GM23338 (cell line): Measurements from ENCODE around the gene KLK6. TPM values are rescaled to one million over a fixed set of nuclear protein-coding genes. Genes with fewer than 3 reads are reported as not detected.

Experiments used
- ATAC-seq: fragments of 200-7000 bp; cut with Tn5 transposase; 3 replicates; pipeline ENCODE4 v1.9.1; 2020
- DNase-seq: peaks from one replicate; pipeline ENCODE4 v3.0.0-alpha.2; 2015; ENCODE audit warnings: low spot score
- H2AFZ ChIP-seq: fragments of 200-600 bp; sonication (generic); 2 replicates; pipeline ENCODE4 v1.8.0; 2016; ENCODE audit warnings: antibody characterized with exemption, mild to moderate bottlenecking, moderate library complexity
- H3F3A ChIP-seq: fragments of 200-600 bp; sonication (generic); replicated peaks from 2 replicates; pipeline ENCODE4 v1.8.0; 2017; ENCODE audit warnings: antibody characterized with exemption, mixed run types, low read depth
- H3K27ac ChIP-seq: fragments of 200-600 bp; sonication (generic); 2 replicates; pipeline ENCODE4 v1.6.1; 2016; ENCODE audit warnings: low read depth
- H3K27me3 ChIP-seq: fragments of 200-600 bp; sonication (generic); 2 replicates; pipeline ENCODE4 v1.8.0; 2016; ENCODE audit warnings: mild to moderate bottlenecking, mixed run types, moderate library complexity; ENCODE audit not compliant: insufficient read depth
- H3K36me3 ChIP-seq: fragments of 200-600 bp; sonication (generic); 2 replicates; pipeline ENCODE4 v1.8.0; 2016; ENCODE audit warnings: mild to moderate bottlenecking; ENCODE audit not compliant: insufficient read depth
- H3K4me1 ChIP-seq: fragments of 200-600 bp; sonication (generic); 2 replicates; pipeline ENCODE4 v1.8.0; 2016; ENCODE audit warnings: mild to moderate bottlenecking, moderate library complexity; ENCODE audit not compliant: insufficient read depth
- H3K4me2 ChIP-seq: fragments of 200-600 bp; sonication (generic); 2 replicates; pipeline ENCODE4 v1.7.1; 2017; ENCODE audit warnings: mixed run types
- H3K4me3 ChIP-seq: fragments of 200-600 bp; sonication (generic); 2 replicates; pipeline ENCODE4 v1.6.1; 2016; ENCODE audit warnings: mixed run types
- H3K79me2 ChIP-seq: fragments of 200-600 bp; sonication (generic); replicated peaks from 2 replicates; pipeline ENCODE4 v1.8.0; 2017; ENCODE audit warnings: mild to moderate bottlenecking; ENCODE audit not compliant: insufficient read depth
- H3K9me2 ChIP-seq: fragments of 200-600 bp; sonication (generic); 2 replicates; pipeline ENCODE4 v1.8.0; 2017; ENCODE audit not compliant: insufficient read depth
- H4K20me1 ChIP-seq: fragments of 200-600 bp; sonication (generic); replicated peaks from 2 replicates; pipeline ENCODE4 v1.8.0; 2017; ENCODE audit warnings: mild to moderate bottlenecking; ENCODE audit not compliant: insufficient read depth
- H3K27ac Mint-ChIP-seq: 2 replicates; pipeline ENCODE4 v1.8.0; 2020; ENCODE audit warnings: inconsistent platforms, mild to moderate bottlenecking, moderate library complexity, mixed read lengths
- H3K27me3 Mint-ChIP-seq: 3 replicates; pipeline ENCODE4 v1.8.0; 2022; ENCODE audit warnings: low read depth, mild to moderate bottlenecking, moderate library complexity, mixed read lengths, inconsistent platforms; ENCODE audit not compliant: insufficient read depth, poor library complexity
- H3K36me3 Mint-ChIP-seq: 3 replicates; pipeline ENCODE4 v1.8.0; 2021; ENCODE audit warnings: low read depth, mild to moderate bottlenecking, inconsistent platforms, moderate library complexity, mixed read lengths
- H3K4me1 Mint-ChIP-seq: 3 replicates; pipeline ENCODE4 v1.8.0; 2020; ENCODE audit warnings: mild to moderate bottlenecking, inconsistent platforms, mixed read lengths
- H3K4me3 Mint-ChIP-seq: 3 replicates; pipeline ENCODE4 v1.8.0; 2021; ENCODE audit warnings: moderate library complexity, mild to moderate bottlenecking, inconsistent platforms, mixed read lengths
- H3K9me3 Mint-ChIP-seq: 3 replicates; pipeline ENCODE4 v1.8.0; 2020; ENCODE audit warnings: moderate library complexity, mild to moderate bottlenecking, inconsistent platforms, mixed read lengths
- CREB1 ChIP-seq: fragments of 250-450 bp; sonication (Bioruptor Pico); IDR thresholded peaks from 2 replicates; pipeline ENCODE4 v1.5.0; 2020; ENCODE audit warnings: low read depth, mild to moderate bottlenecking, moderate library complexity
- CTCF ChIP-seq, 2 experiments: fragments of 200-600 bp in 1 of 2; sonication (generic) in 1 of 2; conservative IDR thresholded peaks; 2 replicates each; pipeline versions ENCODE4 v1.5.1 to v1.6.1; 2016 to 2017; ENCODE audit warnings: antibody characterized with exemption in 2 of 2, low read depth in 2 of 2, mild to moderate bottlenecking in 2 of 2, moderate library complexity in 1 of 2
- EZH2 ChIP-seq: fragments of 200-600 bp; sonication (generic); IDR thresholded peaks from one replicate; pipeline ENCODE4 v1.8.0; 2017; ENCODE audit warnings: antibody characterized with exemption, mild to moderate bottlenecking, low read depth; ENCODE audit not compliant: unreplicated experiment
- EZH2phosphoT487 ChIP-seq: fragments of 200-600 bp; sonication (generic); IDR thresholded peaks from one replicate; pipeline ENCODE4 v1.8.1; 2018; ENCODE audit warnings: antibody characterized with exemption; ENCODE audit not compliant: unreplicated experiment
- JUNB ChIP-seq: IDR thresholded peaks from one replicate; pipeline ENCODE4 v1.6.1; 2016; ENCODE audit warnings: antibody characterized with exemption; ENCODE audit not compliant: unreplicated experiment
- NANOG ChIP-seq: IDR thresholded peaks from 2 replicates; pipeline ENCODE4 v1.6.1; 2016; ENCODE audit warnings: antibody characterized with exemption, borderline replicate concordance
- POLR2AphosphoS5 ChIP-seq: IDR thresholded peaks from 2 replicates; pipeline ENCODE4 v1.6.1; 2016; ENCODE audit warnings: antibody characterized with exemption, low read depth
- STAT1 ChIP-seq: IDR thresholded peaks from one replicate; pipeline ENCODE4 v1.6.1; 2016; ENCODE audit warnings: antibody characterized with exemption; ENCODE audit not compliant: unreplicated experiment
- ZNF114 ChIP-seq: fragments of 250-450 bp; sonication (Bioruptor Pico); IDR thresholded peaks from 2 replicates; pipeline ENCODE4 v1.5.0; 2020; ENCODE audit warnings: mild to moderate bottlenecking, moderate library complexity
- ZNF331 ChIP-seq: fragments of 250-450 bp; sonication (Bioruptor Pico); IDR thresholded peaks from 2 replicates; pipeline ENCODE4 v1.5.0; 2020; ENCODE audit warnings: low read depth, mild to moderate bottlenecking, moderate library complexity
- polyA plus RNA-seq: library from polyadenylated mRNA; unstranded; fragments of >200 nt; fragmentation: Nextera tagmentation; extraction: Ambion mirVana; gene quantifications from 2 replicates; pipeline ENCODE4 v1.2.1, GENCODE V29; 2016
- total RNA-seq: library from RNA; depleted of rRNA; stranded (reverse); fragments of >200 nt; shearing (Covaris generic); gene quantifications from 2 replicates; pipeline ENCODE4 v1.2.3, GENCODE V29; 2014
- TF ChIP-seq, protein P1 (sequence below): IDR thresholded peaks from one replicate; pipeline ENCODE4 v1.6.1; 2018; ENCODE audit warnings: antibody characterized with exemption; ENCODE audit not compliant: unreplicated experiment
- TF ChIP-seq, protein P2 (sequence below): fragments of 250-450 bp; sonication (Bioruptor Pico); IDR thresholded peaks from 2 replicates; pipeline ENCODE4 v1.5.0; 2020; ENCODE audit warnings: mild to moderate bottlenecking, moderate library complexity
- TF ChIP-seq, protein P3 (sequence below): IDR thresholded peaks from 2 replicates; pipeline ENCODE4 v1.6.1; 2016; ENCODE audit warnings: antibody characterized with exemption

The KLK6 gene
- total and polyA plus RNA-seq, 2 experiments from 2014 or later, result 0.47 to 0.56 TPM

GRCh38 chr19:50926144-50926543, 43.2 kb downstream of the KLK6 start:
- Mint-ChIP-seq H3K4me1 (peaks cover 17% of the 10 kb centered on the region), H3K9me3 (no peaks in the 10 kb centered on the region; the same call in 1 of the 3 replicates), H3K36me3 (no peaks in the 10 kb centered on the region), H3K4me3 (no peak overlapping the region), H3K27ac (no peak overlapping the region), H3K27me3 (peaks cover 13% of the 10 kb centered on the region)
- Histone ChIP-seq H3K4me2 (no peak overlapping the region), H3K79me2 (no peaks in the 10 kb centered on the region), H3K27ac (no peak overlapping the region), H3K4me3 (no peak overlapping the region), H3K9me2 (no peaks in the 10 kb centered on the region), H3K27me3 (no peaks in the 10 kb centered on the region), H2AFZ (no peak overlapping the region), H3F3A (no peaks in the 10 kb centered on the region), H3K4me1 (peaks cover 9% of the 10 kb centered on the region; the same call in 1 of the 2 replicates), H3K36me3 (no peaks in the 10 kb centered on the region), H4K20me1 (no peaks in the 10 kb centered on the region)
- ATAC-seq (no peak), DNase-seq (no peak)
- TF ChIP-seq, protein P1, sequence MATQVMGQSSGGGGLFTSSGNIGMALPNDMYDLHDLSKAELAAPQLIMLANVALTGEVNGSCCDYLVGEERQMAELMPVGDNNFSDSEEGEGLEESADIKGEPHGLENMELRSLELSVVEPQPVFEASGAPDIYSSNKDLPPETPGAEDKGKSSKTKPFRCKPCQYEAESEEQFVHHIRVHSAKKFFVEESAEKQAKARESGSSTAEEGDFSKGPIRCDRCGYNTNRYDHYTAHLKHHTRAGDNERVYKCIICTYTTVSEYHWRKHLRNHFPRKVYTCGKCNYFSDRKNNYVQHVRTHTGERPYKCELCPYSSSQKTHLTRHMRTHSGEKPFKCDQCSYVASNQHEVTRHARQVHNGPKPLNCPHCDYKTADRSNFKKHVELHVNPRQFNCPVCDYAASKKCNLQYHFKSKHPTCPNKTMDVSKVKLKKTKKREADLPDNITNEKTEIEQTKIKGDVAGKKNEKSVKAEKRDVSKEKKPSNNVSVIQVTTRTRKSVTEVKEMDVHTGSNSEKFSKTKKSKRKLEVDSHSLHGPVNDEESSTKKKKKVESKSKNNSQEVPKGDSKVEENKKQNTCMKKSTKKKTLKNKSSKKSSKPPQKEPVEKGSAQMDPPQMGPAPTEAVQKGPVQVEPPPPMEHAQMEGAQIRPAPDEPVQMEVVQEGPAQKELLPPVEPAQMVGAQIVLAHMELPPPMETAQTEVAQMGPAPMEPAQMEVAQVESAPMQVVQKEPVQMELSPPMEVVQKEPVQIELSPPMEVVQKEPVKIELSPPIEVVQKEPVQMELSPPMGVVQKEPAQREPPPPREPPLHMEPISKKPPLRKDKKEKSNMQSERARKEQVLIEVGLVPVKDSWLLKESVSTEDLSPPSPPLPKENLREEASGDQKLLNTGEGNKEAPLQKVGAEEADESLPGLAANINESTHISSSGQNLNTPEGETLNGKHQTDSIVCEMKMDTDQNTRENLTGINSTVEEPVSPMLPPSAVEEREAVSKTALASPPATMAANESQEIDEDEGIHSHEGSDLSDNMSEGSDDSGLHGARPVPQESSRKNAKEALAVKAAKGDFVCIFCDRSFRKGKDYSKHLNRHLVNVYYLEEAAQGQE, result no peak
- TF ChIP-seq POLR2AphosphoS5, result no peak
- TF ChIP-seq, protein P2, sequence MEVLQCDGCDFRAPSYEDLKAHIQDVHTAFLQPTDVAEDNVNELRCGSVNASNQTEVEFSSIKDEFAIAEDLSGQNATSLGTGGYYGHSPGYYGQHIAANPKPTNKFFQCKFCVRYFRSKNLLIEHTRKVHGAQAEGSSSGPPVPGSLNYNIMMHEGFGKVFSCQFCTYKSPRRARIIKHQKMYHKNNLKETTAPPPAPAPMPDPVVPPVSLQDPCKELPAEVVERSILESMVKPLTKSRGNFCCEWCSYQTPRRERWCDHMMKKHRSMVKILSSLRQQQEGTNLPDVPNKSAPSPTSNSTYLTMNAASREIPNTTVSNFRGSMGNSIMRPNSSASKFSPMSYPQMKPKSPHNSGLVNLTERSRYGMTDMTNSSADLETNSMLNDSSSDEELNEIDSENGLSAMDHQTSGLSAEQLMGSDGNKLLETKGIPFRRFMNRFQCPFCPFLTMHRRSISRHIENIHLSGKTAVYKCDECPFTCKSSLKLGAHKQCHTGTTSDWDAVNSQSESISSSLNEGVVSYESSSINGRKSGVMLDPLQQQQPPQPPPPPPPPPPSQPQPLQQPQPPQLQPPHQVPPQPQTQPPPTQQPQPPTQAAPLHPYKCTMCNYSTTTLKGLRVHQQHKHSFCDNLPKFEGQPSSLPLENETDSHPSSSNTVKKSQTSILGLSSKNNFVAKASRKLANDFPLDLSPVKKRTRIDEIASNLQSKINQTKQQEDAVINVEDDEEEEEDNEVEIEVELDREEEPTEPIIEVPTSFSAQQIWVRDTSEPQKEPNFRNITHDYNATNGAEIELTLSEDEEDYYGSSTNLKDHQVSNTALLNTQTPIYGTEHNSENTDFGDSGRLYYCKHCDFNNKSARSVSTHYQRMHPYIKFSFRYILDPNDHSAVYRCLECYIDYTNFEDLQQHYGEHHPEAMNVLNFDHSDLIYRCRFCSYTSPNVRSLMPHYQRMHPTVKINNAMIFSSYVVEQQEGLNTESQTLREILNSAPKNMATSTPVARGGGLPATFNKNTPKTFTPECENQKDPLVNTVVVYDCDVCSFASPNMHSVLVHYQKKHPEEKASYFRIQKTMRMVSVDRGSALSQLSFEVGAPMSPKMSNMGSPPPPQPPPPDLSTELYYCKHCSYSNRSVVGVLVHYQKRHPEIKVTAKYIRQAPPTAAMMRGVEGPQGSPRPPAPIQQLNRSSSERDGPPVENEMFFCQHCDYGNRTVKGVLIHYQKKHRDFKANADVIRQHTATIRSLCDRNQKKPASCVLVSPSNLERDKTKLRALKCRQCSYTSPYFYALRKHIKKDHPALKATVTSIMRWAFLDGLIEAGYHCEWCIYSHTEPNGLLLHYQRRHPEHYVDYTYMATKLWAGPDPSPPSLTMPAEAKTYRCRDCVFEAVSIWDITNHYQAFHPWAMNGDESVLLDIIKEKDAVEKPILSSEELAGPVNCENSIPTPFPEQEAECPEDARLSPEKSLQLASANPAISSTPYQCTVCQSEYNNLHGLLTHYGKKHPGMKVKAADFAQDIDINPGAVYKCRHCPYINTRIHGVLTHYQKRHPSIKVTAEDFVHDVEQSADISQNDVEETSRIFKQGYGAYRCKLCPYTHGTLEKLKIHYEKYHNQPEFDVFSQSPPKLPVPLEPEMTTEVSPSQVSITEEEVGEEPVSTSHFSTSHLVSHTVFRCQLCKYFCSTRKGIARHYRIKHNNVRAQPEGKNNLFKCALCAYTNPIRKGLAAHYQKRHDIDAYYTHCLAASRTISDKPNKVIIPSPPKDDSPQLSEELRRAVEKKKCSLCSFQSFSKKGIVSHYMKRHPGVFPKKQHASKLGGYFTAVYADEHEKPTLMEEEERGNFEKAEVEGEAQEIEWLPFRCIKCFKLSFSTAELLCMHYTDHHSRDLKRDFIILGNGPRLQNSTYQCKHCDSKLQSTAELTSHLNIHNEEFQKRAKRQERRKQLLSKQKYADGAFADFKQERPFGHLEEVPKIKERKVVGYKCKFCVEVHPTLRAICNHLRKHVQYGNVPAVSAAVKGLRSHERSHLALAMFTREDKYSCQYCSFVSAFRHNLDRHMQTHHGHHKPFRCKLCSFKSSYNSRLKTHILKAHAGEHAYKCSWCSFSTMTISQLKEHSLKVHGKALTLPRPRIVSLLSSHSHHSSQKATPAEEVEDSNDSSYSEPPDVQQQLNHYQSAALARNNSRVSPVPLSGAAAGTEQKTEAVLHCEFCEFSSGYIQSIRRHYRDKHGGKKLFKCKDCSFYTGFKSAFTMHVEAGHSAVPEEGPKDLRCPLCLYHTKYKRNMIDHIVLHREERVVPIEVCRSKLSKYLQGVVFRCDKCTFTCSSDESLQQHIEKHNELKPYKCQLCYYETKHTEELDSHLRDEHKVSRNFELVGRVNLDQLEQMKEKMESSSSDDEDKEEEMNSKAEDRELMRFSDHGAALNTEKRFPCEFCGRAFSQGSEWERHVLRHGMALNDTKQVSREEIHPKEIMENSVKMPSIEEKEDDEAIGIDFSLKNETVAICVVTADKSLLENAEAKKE, result no peak
- TF ChIP-seq ZNF114 (CRISPR knock-in tag), result no peak
- no peak for TF ChIP-seq STAT1
- TF ChIP-seq, protein P3, sequence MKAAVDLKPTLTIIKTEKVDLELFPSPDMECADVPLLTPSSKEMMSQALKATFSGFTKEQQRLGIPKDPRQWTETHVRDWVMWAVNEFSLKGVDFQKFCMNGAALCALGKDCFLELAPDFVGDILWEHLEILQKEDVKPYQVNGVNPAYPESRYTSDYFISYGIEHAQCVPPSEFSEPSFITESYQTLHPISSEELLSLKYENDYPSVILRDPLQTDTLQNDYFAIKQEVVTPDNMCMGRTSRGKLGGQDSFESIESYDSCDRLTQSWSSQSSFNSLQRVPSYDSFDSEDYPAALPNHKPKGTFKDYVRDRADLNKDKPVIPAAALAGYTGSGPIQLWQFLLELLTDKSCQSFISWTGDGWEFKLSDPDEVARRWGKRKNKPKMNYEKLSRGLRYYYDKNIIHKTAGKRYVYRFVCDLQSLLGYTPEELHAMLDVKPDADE, result no peak
- no peak for TF ChIP-seq CREB1 (CRISPR knock-in tag)
- no peak for TF ChIP-seq EZH2
- TF ChIP-seq JUNB, result no peak
- no peak for TF ChIP-seq NANOG
- TF ChIP-seq EZH2phosphoT487, result no peak
- no peak for TF ChIP-seq CTCF (conservative IDR thresholded peaks at IDR 0.05; ENCODE audit: low read depth in 2 of 2)
- TF ChIP-seq ZNF331, result no peak
